ENCODE data around the gene NUDT8. TPM values are rescaled to one million over a fixed set of nuclear protein-coding genes. Genes with fewer than 3 reads are reported as not detected.

NUDT8 gene
- 18.3 and 21.0 TPM in 2 replicates for total RNA-seq

GRCh38 chr11:67629386-67630227, at the start of gene NUDT8:
Gene NUDT8, minus strand, starts transcription at chr11:67629937. Its CDS starts 26 bp downstream, at chr11:67629911.

DNA sequence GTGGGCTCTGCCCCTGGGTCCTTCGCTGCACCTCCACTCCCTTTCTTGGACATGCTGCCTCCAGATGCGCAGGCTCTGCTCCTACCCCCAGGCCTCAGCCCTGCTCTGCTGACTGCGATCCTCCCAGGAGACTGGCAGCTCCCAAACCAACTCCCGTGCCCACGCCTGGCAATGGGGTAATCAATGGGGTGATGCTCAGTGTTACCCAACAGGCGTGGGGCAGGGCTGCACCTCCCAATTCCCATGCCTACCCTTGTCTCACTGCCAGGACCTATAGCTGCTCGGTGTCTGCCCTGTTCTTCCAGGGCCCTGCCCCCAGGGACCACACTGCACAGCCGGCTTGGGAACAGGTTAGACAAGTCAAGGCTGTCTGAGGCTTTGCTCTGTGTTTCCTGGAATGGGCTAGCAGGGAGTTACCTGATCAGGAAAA, 44.7 kb upstream of the NUDT8 start, which contains the start of gene ALDH3B2:
ALDH3B2 (minus strand) TSS at position 182 of the 430 bp plus-strand sequence. CDS start 7,688 bp downstream, outside the sequence.

DNA sequence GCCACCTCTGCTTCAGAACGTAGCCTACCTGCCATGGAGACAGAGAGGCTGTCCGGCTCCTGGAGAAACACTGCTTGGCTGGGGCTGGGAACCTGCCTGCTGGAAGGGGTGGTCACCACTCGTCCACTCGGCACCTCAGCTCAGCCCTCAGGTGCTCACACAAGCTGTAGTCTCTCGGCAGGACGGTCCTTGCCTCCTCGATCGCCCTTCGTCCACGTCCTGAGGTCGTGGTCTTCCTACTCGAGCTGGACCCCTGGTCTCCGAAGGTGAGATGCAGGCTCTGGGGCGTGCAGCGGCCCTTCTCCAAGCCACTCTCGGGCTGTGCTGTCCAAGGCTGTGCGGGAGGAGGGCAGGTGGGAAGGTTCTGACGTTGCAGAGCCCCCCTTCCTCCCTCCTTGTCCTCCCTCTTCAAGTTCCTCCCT, 9.7 kb upstream of the NUDT8 start, which contains the start of gene TBX10:
TBX10 (minus strand) TSS at position 326 of the 422 bp plus-strand sequence; CDS start at position 35, 291 bp downstream.

GRCh38 chr11:67606492-67607295, 23.0 kb downstream of the NUDT8 start, which contains the start of gene NDUFV1:
Gene NDUFV1, plus strand, starts transcription at chr11:67606936. Its CDS starts 69 bp downstream, at chr11:67607005.

DNA sequence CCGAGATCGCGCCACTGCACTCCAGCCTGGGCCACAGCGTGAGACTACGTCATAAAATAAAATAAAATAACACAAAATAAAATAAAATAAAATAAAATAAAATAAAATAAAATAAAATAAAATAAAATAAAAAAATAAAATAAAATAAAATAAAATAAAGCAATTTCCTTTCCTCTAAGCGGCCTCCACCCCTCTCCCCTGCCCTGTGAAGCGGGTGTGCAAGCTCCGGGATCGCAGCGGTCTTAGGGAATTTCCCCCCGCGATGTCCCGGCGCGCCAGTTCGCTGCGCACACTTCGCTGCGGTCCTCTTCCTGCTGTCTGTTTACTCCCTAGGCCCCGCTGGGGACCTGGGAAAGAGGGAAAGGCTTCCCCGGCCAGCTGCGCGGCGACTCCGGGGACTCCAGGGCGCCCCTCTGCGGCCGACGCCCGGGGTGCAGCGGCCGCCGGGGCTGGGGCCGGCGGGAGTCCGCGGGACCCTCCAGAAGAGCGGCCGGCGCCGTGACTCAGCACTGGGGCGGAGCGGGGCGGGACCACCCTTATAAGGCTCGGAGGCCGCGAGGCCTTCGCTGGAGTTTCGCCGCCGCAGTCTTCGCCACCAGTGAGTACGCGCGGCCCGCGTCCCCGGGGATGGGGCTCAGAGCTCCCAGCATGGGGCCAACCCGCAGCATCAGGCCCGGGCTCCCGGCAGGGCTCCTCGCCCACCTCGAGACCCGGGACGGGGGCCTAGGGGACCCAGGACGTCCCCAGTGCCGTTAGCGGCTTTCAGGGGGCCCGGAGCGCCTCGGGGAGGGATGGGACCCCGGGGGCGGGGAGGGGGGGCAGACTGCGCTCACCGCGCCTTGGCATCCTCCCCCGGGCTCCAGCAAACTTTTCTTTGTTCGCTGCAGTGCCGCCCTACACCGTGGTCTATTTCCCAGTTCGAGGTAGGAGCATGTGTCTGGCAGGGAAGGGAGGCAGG, 46.2 kb downstream of the NUDT8 start, which contains the start of gene GSTP1:
GSTP1 (plus strand) TSS at position 566 of the 958 bp plus-strand sequence; CDS start at position 598, 32 bp downstream.

Other genes with a start within 250 kb of the NUDT8 start
- 15.8 and 16.1 TPM in 2 replicates for gene RAD9A, start 238.0 kb downstream of the NUDT8 start, total RNA-seq
- 245 and 263 TPM in 2 replicates for gene PPP1CA, start 228.1 kb downstream of the NUDT8 start, total RNA-seq
- gene TBC1D10C, start 225.9 kb downstream of the NUDT8 start, total RNA-seq = not detected in 2 replicates
- gene CARNS1, start 214.3 kb downstream of the NUDT8 start, total RNA-seq = 0.07 TPM in 1 of 2 replicates, not detected in the other
- 79.5 and 85.2 TPM in 2 replicates for gene RPS6KB2, start 201.4 kb downstream of the NUDT8 start, total RNA-seq
- 0.33 TPM in 1 of 2 replicates, not detected in the other for gene PTPRCAP, start 192.3 kb downstream of the NUDT8 start, total RNA-seq
- 70.7 and 81.5 TPM in 2 replicates for gene CORO1B, start 186.5 kb downstream of the NUDT8 start, total RNA-seq
- not detected in 2 replicates for gene GPR152, start 177.2 kb downstream of the NUDT8 start, total RNA-seq
- not detected in 2 replicates for gene CABP4, start 174.6 kb downstream of the NUDT8 start, total RNA-seq
- 86.5 and 87.6 TPM in 2 replicates for gene TMEM134, start 160.7 kb downstream of the NUDT8 start, total RNA-seq
- 56.6 and 63.5 TPM in 2 replicates for gene AIP, start 146.9 kb downstream of the NUDT8 start, total RNA-seq
- gene PITPNM1, start 124.6 kb downstream of the NUDT8 start, total RNA-seq = 43.8 and 49.0 TPM in 2 replicates
- 45.8 and 61.4 TPM in 2 replicates for gene CDK2AP2, start 121.8 kb downstream of the NUDT8 start, total RNA-seq
- gene CABP2, start 106.5 kb downstream of the NUDT8 start, total RNA-seq = not detected in 2 replicates
- 3,208 and 4,619 TPM in 2 replicates for gene GSTP1, start 46.1 kb downstream of the NUDT8 start, total RNA-seq
- 254 and 281 TPM in 2 replicates for gene NDUFV1, start 23.0 kb downstream of the NUDT8 start, total RNA-seq
- not detected in 2 replicates for gene TBX10, start 9.8 kb upstream of the NUDT8 start, total RNA-seq
- not detected in 2 replicates for gene ACY3, start 20.8 kb upstream of the NUDT8 start, total RNA-seq
- 43.2 and 65.4 TPM in 2 replicates for gene ALDH3B2, start 44.7 kb upstream of the NUDT8 start, total RNA-seq

Data from airway epithelial cell (primary cell).